Neural progenitor cell (in vitro differentiated cells): ENCODE data around the gene HOXB7. TPM values are rescaled to one million over a fixed set of nuclear protein-coding genes. Genes with fewer than 3 reads are reported as not detected.

ENCODE experiments used
- DNase-seq: peaks from one replicate; pipeline ENCODE4 v3.0.0-alpha.2; 2016; ENCODE audit warnings: low spot score
- H2AFZ ChIP-seq: fragments of 200-600 bp; sonication (generic); replicated peaks from 2 replicates; pipeline ENCODE4 v1.6.1; 2016; ENCODE audit warnings: antibody characterized with exemption
- H3F3A ChIP-seq: fragments of 200-600 bp; sonication (generic); 2 replicates; pipeline ENCODE4 v1.6.1; 2016; ENCODE audit warnings: antibody characterized with exemption, low read depth
- H3K27ac ChIP-seq: fragments of 200-600 bp; sonication (generic); 2 replicates; pipeline ENCODE4 v1.5.1; 2016; ENCODE audit warnings: mild to moderate bottlenecking
- H3K27me3 ChIP-seq: fragments of 200-600 bp; sonication (generic); 2 replicates; pipeline ENCODE4 v1.6.1; 2016; ENCODE audit warnings: mild to moderate bottlenecking, moderate library complexity
- H3K36me3 ChIP-seq: fragments of 200-600 bp; sonication (generic); 2 replicates; pipeline ENCODE4 v1.5.1; 2016
- H3K4me1 ChIP-seq: fragments of 200-600 bp; sonication (generic); 2 replicates; pipeline ENCODE4 v1.6.1; 2016; ENCODE audit warnings: mixed run types
- H3K4me2 ChIP-seq: fragments of 200-600 bp; sonication (generic); 2 replicates; pipeline ENCODE4 v1.6.1; 2016
- H3K4me3 ChIP-seq: fragments of 200-600 bp; sonication (generic); 2 replicates; pipeline ENCODE4 v1.5.1; 2016
- H3K79me2 ChIP-seq: fragments of 200-600 bp; sonication (generic); 2 replicates; pipeline ENCODE4 v1.6.1; 2016; ENCODE audit warnings: low read depth
- H3K9ac ChIP-seq: fragments of 200-600 bp; sonication (generic); 2 replicates; pipeline ENCODE4 v1.6.1; 2016
- H3K9me3 ChIP-seq: fragments of 200-600 bp; sonication (generic); 2 replicates; pipeline ENCODE4 v1.5.1; 2016; ENCODE audit warnings: low read depth
- H4K20me1 ChIP-seq: fragments of 200-600 bp; sonication (generic); 2 replicates; pipeline ENCODE4 v1.6.1; 2016; ENCODE audit warnings: low read depth
- H3K27ac Mint-ChIP-seq: 3 replicates; pipeline ENCODE4 v1.8.0; 2021; ENCODE audit warnings: mixed read lengths
- H3K27me3 Mint-ChIP-seq: 2 replicates; pipeline ENCODE4 v1.8.0; 2022; ENCODE audit warnings: low read depth, mild to moderate bottlenecking, inconsistent platforms, moderate library complexity, mixed read lengths; ENCODE audit not compliant: insufficient read depth
- H3K36me3 Mint-ChIP-seq: 3 replicates; pipeline ENCODE4 v1.8.0; 2021; ENCODE audit warnings: mixed read lengths
- H3K4me1 Mint-ChIP-seq: 3 replicates; pipeline ENCODE4 v1.8.0; 2021; ENCODE audit warnings: mixed read lengths
- H3K4me3 Mint-ChIP-seq: 3 replicates; pipeline ENCODE4 v1.8.0; 2021; ENCODE audit warnings: mild to moderate bottlenecking, moderate library complexity, mixed read lengths
- H3K9me3 Mint-ChIP-seq: 3 replicates; pipeline ENCODE4 v1.8.0; 2020; ENCODE audit warnings: mixed read lengths
- EZH2 ChIP-seq: fragments of 200-600 bp; sonication (generic); IDR thresholded peaks from 2 replicates; pipeline ENCODE4 v1.6.1; 2017; ENCODE audit warnings: antibody characterized with exemption, mild to moderate bottlenecking, moderate library complexity
- EZH2phosphoT487 ChIP-seq: fragments of 200-600 bp; sonication (generic); IDR thresholded peaks from 2 replicates; pipeline ENCODE4 v1.6.1; 2017; ENCODE audit warnings: antibody characterized with exemption
- total RNA-seq: library from RNA; depleted of rRNA; stranded (reverse); fragments of >200 nt; gene quantifications from 2 replicates; pipeline ENCODE4 v1.2.3, GENCODE V29; 2015; ENCODE audit warnings: low replicate concordance
- TF ChIP-seq, protein P1 (sequence below): fragments of 200-600 bp; sonication (generic); IDR thresholded peaks from 2 replicates; pipeline ENCODE4 v1.5.1; 2017; ENCODE audit warnings: antibody characterized with exemption, mild to moderate bottlenecking

HOXB7 gene
- total RNA-seq, 1 donor from 2014 or later = not detected

DNA sequence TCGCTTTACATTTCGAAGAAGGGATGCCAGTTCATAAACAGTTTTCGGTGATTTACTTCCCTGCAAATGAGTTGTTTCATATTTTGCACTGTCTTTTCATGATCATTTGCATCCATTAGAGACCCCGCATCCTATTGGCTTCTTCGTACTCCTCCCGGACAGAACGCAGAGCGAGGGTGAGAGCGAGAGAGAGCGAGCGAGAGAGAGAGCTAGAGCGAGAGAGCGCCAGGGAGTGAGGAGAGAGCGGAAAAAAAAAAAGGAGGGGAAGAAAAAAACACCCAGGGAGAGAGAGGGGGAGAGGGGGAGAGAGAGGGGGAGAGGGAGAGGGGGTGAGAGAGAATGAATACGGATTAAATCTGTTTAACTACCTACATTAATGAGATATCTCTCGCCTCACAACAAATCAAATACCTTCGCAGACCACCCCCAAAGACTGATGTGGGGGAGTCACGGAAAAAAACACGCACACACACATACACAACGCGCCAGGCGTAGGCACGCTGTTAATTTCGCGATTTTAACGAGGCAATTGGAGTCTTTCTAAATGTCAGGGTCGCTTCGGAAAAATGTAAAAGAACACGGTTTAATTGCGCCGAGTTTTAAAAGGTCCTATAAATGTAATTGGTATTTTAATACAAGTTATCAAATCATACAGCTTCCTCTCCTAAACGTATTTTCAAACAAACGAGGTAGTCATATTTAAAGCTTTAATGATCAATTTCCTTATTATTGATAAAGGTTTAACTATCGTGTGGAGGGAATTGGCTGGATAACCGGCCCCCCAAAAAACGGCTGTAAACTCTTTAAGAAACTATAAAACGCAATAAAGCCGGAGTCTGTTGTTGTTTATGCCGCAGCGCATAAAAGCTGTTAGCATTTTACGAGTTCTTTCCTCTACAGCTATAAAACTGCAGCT is 4.5 kb upstream of the HOXB7 start, which contains the start of gene HOXB8:
HOXB8 (minus strand) TSS at position 246 of the 916 bp plus-strand sequence. CDS start 588 bp downstream, outside the sequence.
- peaks cover 93% of the 10 kb centered on the region for H3K27me3 Mint-ChIP-seq
- peaks cover 3% of the 10 kb centered on the region for H3K9me3 Mint-ChIP-seq
- H3K36me3 ChIP-seq = no peaks in the 10 kb centered on the region
- H3K4me3 Mint-ChIP-seq = no peak within 1 kb of the TSS
- no peak within 1 kb of the TSS for H2AFZ ChIP-seq
- no peak within 1 kb of the TSS for H3K27ac Mint-ChIP-seq
- H3K4me1 Mint-ChIP-seq = peaks cover 11% of the 10 kb centered on the region
- DNase-seq = no peak
- H3K27ac ChIP-seq = no peak within 1 kb of the TSS
- H3K4me3 ChIP-seq = no peak within 1 kb of the TSS
- no peaks in the 10 kb centered on the region for H3K4me1 ChIP-seq
- no peaks in the 10 kb centered on the region for H3K36me3 Mint-ChIP-seq
- peaks cover 100% of the 10 kb centered on the region for H3K27me3 ChIP-seq
- TF ChIP-seq, protein P1, sequence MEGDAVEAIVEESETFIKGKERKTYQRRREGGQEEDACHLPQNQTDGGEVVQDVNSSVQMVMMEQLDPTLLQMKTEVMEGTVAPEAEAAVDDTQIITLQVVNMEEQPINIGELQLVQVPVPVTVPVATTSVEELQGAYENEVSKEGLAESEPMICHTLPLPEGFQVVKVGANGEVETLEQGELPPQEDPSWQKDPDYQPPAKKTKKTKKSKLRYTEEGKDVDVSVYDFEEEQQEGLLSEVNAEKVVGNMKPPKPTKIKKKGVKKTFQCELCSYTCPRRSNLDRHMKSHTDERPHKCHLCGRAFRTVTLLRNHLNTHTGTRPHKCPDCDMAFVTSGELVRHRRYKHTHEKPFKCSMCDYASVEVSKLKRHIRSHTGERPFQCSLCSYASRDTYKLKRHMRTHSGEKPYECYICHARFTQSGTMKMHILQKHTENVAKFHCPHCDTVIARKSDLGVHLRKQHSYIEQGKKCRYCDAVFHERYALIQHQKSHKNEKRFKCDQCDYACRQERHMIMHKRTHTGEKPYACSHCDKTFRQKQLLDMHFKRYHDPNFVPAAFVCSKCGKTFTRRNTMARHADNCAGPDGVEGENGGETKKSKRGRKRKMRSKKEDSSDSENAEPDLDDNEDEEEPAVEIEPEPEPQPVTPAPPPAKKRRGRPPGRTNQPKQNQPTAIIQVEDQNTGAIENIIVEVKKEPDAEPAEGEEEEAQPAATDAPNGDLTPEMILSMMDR = no peak
- TF ChIP-seq EZH2 (peak; percentile 6), EZH2phosphoT487 (peak; percentile 86)
- no peaks in the 10 kb centered on the region for H3K9me3 ChIP-seq
- no peaks in the 10 kb centered on the region for H3K79me2 ChIP-seq
- peaks cover 97% of the 10 kb centered on the region for H4K20me1 ChIP-seq
- peaks cover 9% of the 10 kb centered on the region for H3F3A ChIP-seq
- H3K4me2 ChIP-seq = no peak within 1 kb of the TSS
- no peak within 1 kb of the TSS for H3K9ac ChIP-seq

DNA sequence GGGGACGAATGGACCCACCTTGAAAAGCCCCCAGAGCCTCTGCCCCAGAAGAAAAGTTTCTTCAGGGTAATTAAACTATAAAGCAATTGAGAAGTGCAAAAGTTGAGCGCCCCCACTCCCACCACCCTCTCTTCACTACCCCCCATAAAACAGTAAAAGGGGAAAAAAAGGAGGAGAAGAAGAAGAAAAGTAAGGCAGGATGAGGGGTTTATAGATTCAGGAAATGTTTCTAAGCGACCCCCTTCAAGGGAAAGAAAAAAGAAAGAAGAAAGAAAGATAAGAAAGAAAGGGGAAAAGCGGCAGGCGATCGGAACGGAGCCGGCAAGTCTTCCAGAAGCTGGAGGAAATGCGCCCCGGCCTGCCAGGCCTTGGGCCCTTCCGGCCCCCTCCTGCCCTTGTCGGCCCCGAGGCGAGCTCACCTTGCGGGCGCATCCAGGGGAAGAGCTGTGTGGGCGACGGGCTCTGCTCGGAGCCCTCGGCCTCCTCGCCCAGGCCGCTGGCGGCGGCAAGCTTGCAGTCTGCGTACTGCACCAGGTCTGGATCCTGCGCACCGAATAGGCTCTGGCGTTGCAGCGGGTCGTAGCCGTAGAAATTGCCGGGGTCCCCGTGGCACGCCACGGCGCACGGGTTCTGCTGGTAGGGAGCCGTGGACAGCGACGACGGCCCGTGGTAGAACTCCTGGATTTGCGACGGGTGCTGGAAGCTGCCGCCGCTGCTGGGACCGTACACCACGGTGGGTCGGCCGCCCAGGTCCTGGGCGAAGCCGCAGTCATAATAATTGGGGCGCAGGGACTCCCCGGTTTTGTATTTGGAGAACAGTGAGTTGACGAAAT is 3.3 kb upstream of the HOXB7 start:
- no peak overlapping the region for H3K4me3 ChIP-seq
- peaks cover 100% of the 10 kb centered on the region for H3K27me3 ChIP-seq
- no peak overlapping the region for H3K27ac ChIP-seq
- peak; percentile 71 for DNase-seq
- Mint-ChIP-seq H3K9me3 (peaks cover 4% of the 10 kb centered on the region), H3K27me3 (peaks cover 92% of the 10 kb centered on the region), H3K27ac (no peak overlapping the region), H3K4me3 (no peak overlapping the region), H3K36me3 (no peaks in the 10 kb centered on the region), H3K4me1 (peaks cover 11% of the 10 kb centered on the region)
- H4K20me1 ChIP-seq = peaks cover 97% of the 10 kb centered on the region
- no peak overlapping the region for H3K9ac ChIP-seq
- H3K9me3 ChIP-seq = no peaks in the 10 kb centered on the region
- no peak overlapping the region for H3K4me2 ChIP-seq
- TF ChIP-seq EZH2 (peak; percentile 100), EZH2phosphoT487 (peak; percentile 100)
- TF ChIP-seq, protein P1 = no peak
- no peaks in the 10 kb centered on the region for H3K4me1 ChIP-seq
- H3K79me2 ChIP-seq = no peaks in the 10 kb centered on the region
- H3F3A ChIP-seq = peaks cover 9% of the 10 kb centered on the region
- no peak overlapping the region for H2AFZ ChIP-seq
- no peaks in the 10 kb centered on the region for H3K36me3 ChIP-seq

DNA sequence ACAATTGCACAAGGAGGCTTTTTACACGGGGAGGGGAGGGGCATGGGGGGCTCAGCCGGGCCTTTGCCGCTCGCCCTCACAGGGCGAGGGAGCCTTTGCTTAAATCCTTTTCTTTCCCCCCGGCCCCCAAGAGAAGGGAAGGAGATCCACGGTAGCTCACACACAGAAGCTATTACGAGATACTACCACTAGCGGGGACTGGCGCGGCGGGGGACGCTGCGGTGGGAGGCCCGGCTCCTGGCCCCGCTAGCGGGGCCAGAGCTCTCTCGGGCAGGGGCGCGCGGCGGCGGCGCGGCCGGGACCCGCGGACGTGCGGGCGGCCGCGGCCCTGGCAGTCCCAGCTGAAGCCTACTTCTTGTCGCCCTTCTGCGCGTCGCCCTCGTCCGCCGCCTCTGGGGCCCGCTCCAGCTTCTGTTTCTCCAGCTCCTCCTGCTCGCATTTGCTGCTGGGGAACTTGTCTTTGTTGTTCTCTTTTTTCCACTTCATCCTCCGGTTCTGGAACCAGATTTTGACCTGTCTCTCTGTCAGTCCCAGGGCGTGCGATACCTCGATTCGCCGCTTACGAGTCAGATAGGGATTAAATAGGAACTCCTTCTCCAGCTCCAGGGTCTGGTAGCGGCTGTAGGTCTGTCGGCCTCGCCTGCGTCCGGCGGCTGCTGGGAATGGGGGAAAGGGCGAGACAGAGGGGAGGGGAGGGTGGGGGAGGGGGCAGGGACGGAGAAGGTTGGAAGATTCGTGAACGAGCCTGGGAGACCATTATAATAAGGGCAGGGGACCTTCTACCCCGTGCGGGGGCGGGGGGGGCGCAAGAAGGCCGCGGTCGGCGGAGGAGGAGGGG is 2.3 kb upstream of the HOXB7 start:
- H3K4me3 ChIP-seq = no peak overlapping the region
- no peak overlapping the region for H3K27ac ChIP-seq
- no peaks in the 10 kb centered on the region for H3K36me3 ChIP-seq
- no peaks in the 10 kb centered on the region for H3K79me2 ChIP-seq
- Mint-ChIP-seq H3K36me3 (no peaks in the 10 kb centered on the region), H3K27me3 (peaks cover 92% of the 10 kb centered on the region), H3K27ac (no peak overlapping the region), H3K4me1 (peaks cover 11% of the 10 kb centered on the region), H3K4me3 (peak overlapping the region; percentile 72), H3K9me3 (peaks cover 3% of the 10 kb centered on the region)
- no peak overlapping the region for H2AFZ ChIP-seq
- H3K4me1 ChIP-seq = no peaks in the 10 kb centered on the region
- H3K9me3 ChIP-seq = no peaks in the 10 kb centered on the region
- peaks cover 100% of the 10 kb centered on the region for H3K27me3 ChIP-seq
- H3F3A ChIP-seq = peaks cover 9% of the 10 kb centered on the region
- peak; percentile 71 for DNase-seq
- no peak overlapping the region for H3K4me2 ChIP-seq
- peak; percentile 65 for TF ChIP-seq EZH2phosphoT487
- peak; percentile 23 for TF ChIP-seq EZH2
- TF ChIP-seq, protein P1 = no peak
- no peak overlapping the region for H3K9ac ChIP-seq
- peaks cover 98% of the 10 kb centered on the region for H4K20me1 ChIP-seq
